SK-N-SH treated with all-trans-retinoic acid at 6 μM for 48 hours (cell line): Measurements from ENCODE around the gene TAOK3.

Experiments used
- ARNTL ChIP-seq: fragments of 450-650 bp; formaldehyde crosslinking; IDR thresholded peaks from 2 replicates; pipeline ENCODE4 v1.5.0; 2020; ENCODE audit warnings: low read depth, mild to moderate bottlenecking, moderate library complexity, borderline replicate concordance
- CSDC2 ChIP-seq: fragments of 250-450 bp; sonication (Bioruptor Pico); IDR thresholded peaks from 2 replicates; pipeline ENCODE4 v1.5.0; 2020; ENCODE audit warnings: mild to moderate bottlenecking, moderate library complexity
- TF ChIP-seq, protein P1 (sequence below): fragments of 250-450 bp; sonication (Bioruptor Pico); IDR thresholded peaks from 2 replicates; pipeline ENCODE4 v1.8.0; 2020; ENCODE audit warnings: mild to moderate bottlenecking, moderate library complexity, borderline replicate concordance

DNA sequence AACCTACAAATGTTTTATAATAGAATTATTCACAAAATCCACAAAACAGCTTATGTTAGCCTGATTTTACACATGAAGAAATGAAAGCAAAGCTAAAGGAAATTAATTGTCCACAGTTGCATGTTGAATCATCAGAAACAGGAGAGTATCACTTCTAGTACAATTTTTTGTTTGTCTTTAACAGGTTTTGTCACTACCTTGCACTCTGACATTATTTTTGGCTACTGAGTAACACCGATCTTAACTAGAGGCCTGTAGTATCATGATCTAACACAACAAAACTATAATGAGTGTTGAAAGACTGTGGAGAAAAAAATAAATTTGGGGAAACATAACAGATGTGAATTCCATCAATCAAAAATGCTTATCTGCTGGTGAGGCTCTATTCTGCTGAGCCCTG lies 60.1 kb downstream of the TAOK3 start:
- TF ChIP-seq CSDC2 (CRISPR knock-in tag) (no peak), ARNTL (CRISPR knock-in tag) (no peak)
- TF ChIP-seq, protein P1, sequence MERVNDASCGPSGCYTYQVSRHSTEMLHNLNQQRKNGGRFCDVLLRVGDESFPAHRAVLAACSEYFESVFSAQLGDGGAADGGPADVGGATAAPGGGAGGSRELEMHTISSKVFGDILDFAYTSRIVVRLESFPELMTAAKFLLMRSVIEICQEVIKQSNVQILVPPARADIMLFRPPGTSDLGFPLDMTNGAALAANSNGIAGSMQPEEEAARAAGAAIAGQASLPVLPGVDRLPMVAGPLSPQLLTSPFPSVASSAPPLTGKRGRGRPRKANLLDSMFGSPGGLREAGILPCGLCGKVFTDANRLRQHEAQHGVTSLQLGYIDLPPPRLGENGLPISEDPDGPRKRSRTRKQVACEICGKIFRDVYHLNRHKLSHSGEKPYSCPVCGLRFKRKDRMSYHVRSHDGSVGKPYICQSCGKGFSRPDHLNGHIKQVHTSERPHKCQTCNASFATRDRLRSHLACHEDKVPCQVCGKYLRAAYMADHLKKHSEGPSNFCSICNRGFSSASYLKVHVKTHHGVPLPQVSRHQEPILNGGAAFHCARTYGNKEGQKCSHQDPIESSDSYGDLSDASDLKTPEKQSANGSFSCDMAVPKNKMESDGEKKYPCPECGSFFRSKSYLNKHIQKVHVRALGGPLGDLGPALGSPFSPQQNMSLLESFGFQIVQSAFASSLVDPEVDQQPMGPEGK = no peak
